HCT116 (cell line): ENCODE data around the gene PSTPIP2. TPM values are rescaled to one million over a fixed set of nuclear protein-coding genes. Genes with fewer than 3 reads are reported as not detected.

ENCODE experiments used
- ATAC-seq: fragments of 200-7000 bp; cut with Tn5 transposase; 2 replicates; pipeline ENCODE4 v1.9.1; 2020; ENCODE audit warnings: mild to moderate bottlenecking, moderate library complexity
- BruUV-seq: library from RNA; stranded (reverse); fragments of 400-500 nt; replicated peaks from 2 replicates; lab custom pipeline; 2021; lab: Mats Ljungman, UMichigan
- CTCF ChIA-PET: fragments of 300-600 bp; sonication (Branson Sonifier 250); formaldehyde crosslinking; loops from one replicate; lab custom pipeline; 2021; ENCODE audit warnings: antibody characterized with exemption; lab: Charles Lee
- POLR2A ChIA-PET: fragments of 300-600, 350-600 bp; sonication (Branson Sonifier 250); formaldehyde crosslinking; loops from one replicate; lab custom pipeline; 2021; ENCODE audit warnings: antibody characterized with exemption; lab: Charles Lee
- RAD21 ChIA-PET, 2 experiments: fragments of 300-600 bp; sonication (Branson Sonifier 250); formaldehyde crosslinking; loops; one replicate each; lab custom pipeline; 2023; ENCODE audit warnings: low total read pairs in 2 of 2; ENCODE audit not compliant: uncharacterized antibody in 2 of 2, unreplicated experiment in 2 of 2, low non-redundant PET in 1 of 2; lab: Charles Lee
- DNase-seq: peaks from one replicate; pipeline ENCODE4 v3.0.0-alpha.2; 2010; ENCODE audit warnings: low read depth, low spot score
- H2AFZ ChIP-seq: fragments of 200-600 bp; shearing (Covaris generic), sonication (generic); 2 replicates; pipeline ENCODE4 v1.6.1; 2017; ENCODE audit warnings: low read depth, mixed run types, mixed read lengths, antibody characterized with exemption, low read length; ENCODE audit not compliant: poor library complexity, severe bottlenecking
- H3K27ac ChIP-seq: 2 replicates; pipeline ENCODE4 v1.5.1; 2012; ENCODE audit warnings: low read depth, low read length
- H3K27me3 ChIP-seq: fragments of 200-600 bp; sonication (generic); 2 replicates; pipeline ENCODE4 v1.6.1; 2016; ENCODE audit warnings: mixed run types, low read length, mixed read lengths; ENCODE audit not compliant: insufficient read depth
- H3K36me3 ChIP-seq, 2 experiments: fragments of 200-500 bp in 1 of 2; fragments of 200-600 bp in 1 of 2; sonication (Bioruptor generic) in 1 of 2; sonication (generic) in 1 of 2; 2 replicates each; pipeline versions ENCODE4 v1.5.1 to v1.6.1; 2014 to 2016; ENCODE audit warnings: low read length in 2 of 2, inconsistent platforms in 1 of 2, mixed read lengths in 1 of 2, mixed run types in 1 of 2; ENCODE audit not compliant: insufficient read depth in 2 of 2, control insufficient read depth in 1 of 2
- H3K4me1 ChIP-seq, 2 experiments: fragments of 200-600 bp in 1 of 2; sonication (generic) in 1 of 2; 2 replicates each; pipeline versions ENCODE4 v1.5.1 to v1.6.1; 2012 to 2017; ENCODE audit warnings: low read length in 2 of 2, inconsistent platforms in 1 of 2, mild to moderate bottlenecking in 1 of 2, mixed read lengths in 1 of 2, mixed run types in 1 of 2, moderate library complexity in 1 of 2; ENCODE audit not compliant: insufficient read depth in 2 of 2, control insufficient read depth in 1 of 2
- H3K4me2 ChIP-seq: fragments of 200-600 bp; sonication (generic); 2 replicates; pipeline ENCODE4 v1.6.1; 2017; ENCODE audit warnings: mixed run types, low read length, mixed read lengths
- H3K4me3 ChIP-seq, 2 experiments: fragments of 200-600 bp in 1 of 2; sonication (generic) in 1 of 2; replicated peaks in 1 of 2; 2 replicates each; pipeline ENCODE4 v1.5.1; 2011 to 2016; ENCODE audit warnings: low read length in 2 of 2, control low read depth in 1 of 2, low read depth in 1 of 2, mild to moderate bottlenecking in 1 of 2, mixed read lengths in 1 of 2, mixed run types in 1 of 2
- H3K79me2 ChIP-seq: fragments of 200-600 bp; sonication (generic); 2 replicates; pipeline ENCODE4 v1.6.1; 2017; ENCODE audit warnings: mild to moderate bottlenecking, mixed run types, low read length, moderate library complexity, mixed read lengths; ENCODE audit not compliant: insufficient read depth
- H3K9ac ChIP-seq: fragments of 200-600 bp; sonication (generic); 2 replicates; pipeline ENCODE4 v1.6.1; 2016; ENCODE audit warnings: low read length, mixed read lengths
- H3K9me2 ChIP-seq: fragments of 200-600 bp; sonication (generic), shearing (Covaris generic); 2 replicates; pipeline ENCODE4 v1.6.1; 2017; ENCODE audit warnings: mixed run types, mild to moderate bottlenecking, moderate library complexity; ENCODE audit not compliant: insufficient read depth
- H3K9me3 ChIP-seq, 2 experiments: fragments of 200-500 bp in 1 of 2; fragments of 200-600 bp in 1 of 2; sonication (Bioruptor generic) in 1 of 2; sonication (generic) in 1 of 2; 2 replicates each; pipeline ENCODE4 v1.6.1; 2014 to 2017; ENCODE audit warnings: low read length in 2 of 2, mixed read lengths in 2 of 2, inconsistent platforms in 1 of 2, low read depth in 1 of 2, mild to moderate bottlenecking in 1 of 2, mixed run types in 1 of 2, moderate library complexity in 1 of 2; ENCODE audit not compliant: control insufficient read depth in 1 of 2, insufficient read depth in 1 of 2
- H4K20me1 ChIP-seq: fragments of 200-600 bp; sonication (generic), shearing (Covaris generic); 2 replicates; pipeline ENCODE4 v1.6.1; 2017; ENCODE audit warnings: mixed run types, mild to moderate bottlenecking, moderate library complexity; ENCODE audit not compliant: insufficient read depth
- ATF3 ChIP-seq: IDR thresholded peaks from 2 replicates; pipeline ENCODE4 v1.6.1; 2012
- CBX3 ChIP-seq: IDR thresholded peaks from 2 replicates; pipeline ENCODE4 v1.6.1; 2012; ENCODE audit warnings: low read depth
- CTCF ChIP-seq, 3 experiments: fragments of 200-600 bp in 1 of 3; sonication (generic) in 1 of 3; IDR thresholded peaks in 2 of 3; conservative IDR thresholded peaks in 1 of 3; 2 replicates each; pipeline ENCODE4 v1.5.1; 2012 to 2017; ENCODE audit warnings: low read depth in 2 of 3, low read length in 2 of 3, antibody characterized with exemption in 1 of 3, borderline replicate concordance in 1 of 3, control low read depth in 1 of 3, mild to moderate bottlenecking in 1 of 3, mixed read lengths in 1 of 3, mixed run types in 1 of 3, moderate library complexity in 1 of 3; ENCODE audit not compliant: insufficient read depth in 1 of 3
- EGR1 ChIP-seq: IDR thresholded peaks from 2 replicates; pipeline ENCODE4 v1.6.1; 2012; ENCODE audit warnings: low read depth
- REST ChIP-seq: IDR thresholded peaks from 2 replicates; pipeline ENCODE4 v1.6.1; 2012; ENCODE audit warnings: low read depth
- SP1 ChIP-seq: IDR thresholded peaks from 2 replicates; pipeline ENCODE4 v1.6.1; 2012; ENCODE audit warnings: low read depth
- TCF7L2 ChIP-seq: IDR thresholded peaks from 2 replicates; pipeline ENCODE4 v1.7.0; 2011; ENCODE audit warnings: borderline replicate concordance, inconsistent platforms; ENCODE audit not compliant: insufficient read depth, insufficient read length; ENCODE audit errors: extremely low read depth
- YY1 ChIP-seq: IDR thresholded peaks from 2 replicates; pipeline ENCODE4 v1.6.1; 2011; ENCODE audit warnings: low read length, low read depth, moderate library complexity, mild to moderate bottlenecking; ENCODE audit not compliant: insufficient replicate concordance; ENCODE audit errors: extremely low read depth
- ZBTB33 ChIP-seq: IDR thresholded peaks from 2 replicates; pipeline ENCODE4 v1.6.1; 2011; ENCODE audit warnings: mild to moderate bottlenecking, low read length, moderate library complexity; ENCODE audit not compliant: insufficient replicate concordance; ENCODE audit errors: extremely low read depth
- ZFX ChIP-seq: fragments of 450-650 bp; IDR thresholded peaks from 2 replicates; pipeline ENCODE4 v1.6.1; 2017
- intact Hi-C: fragments of 100-400 bp; cut with micrococcal nuclease; formaldehyde crosslinking; loops from 2 replicates; pipeline ENCODE4 v1.10.0; 2022
- total RNA-seq: library from RNA; stranded (reverse); gene quantifications from one replicate; pipeline ENCODE4 v1.2.1, GENCODE V29; 2021; ENCODE audit not compliant: unreplicated experiment

PSTPIP2 gene
- total RNA-seq, 1 experiment from 2014 or later, result 20.0 TPM

GRCh38 chr18:46072959-46073358, 899 bp upstream of the PSTPIP2 start:
- RAD21 ChIA-PET, result interaction anchor here in 1 of 2 experiments (1.1 to 1.6 kb wide), 2 partner anchors 98 to 148 kb away, joined by 3 to 5 read pairs; no protein-coding TSS in a partner anchor
- H3K4me1 ChIP-seq, result peaks cover 18 to 40% of the 10 kb centered on the region in 2 experiments
- peak overlapping the region in 1 of 2 experiments; percentile 78; a peak in 1 of 4 replicates for H3K4me3 ChIP-seq
- H3K27ac ChIP-seq, result no peak overlapping the region
- H3K9ac ChIP-seq, result no peak overlapping the region
- TF ChIP-seq TCF7L2 (no peak), ZFX (no peak), CBX3 (no peak), SP1 (no peak), CTCF (IDR thresholded peaks at IDR 0.05 in 2 of 3, conservative IDR thresholded peaks at IDR 0.05 in 1 of 3; ENCODE audit: borderline replicate concordance in 1 of 3, insufficient read depth in 1 of 3, low read depth in 2 of 3, low read length in 2 of 3) (no peak), ATF3 (no peak), EGR1 (no peak), ZBTB33 (no peak), REST (no peak), YY1 (no peak)
- intact Hi-C loops, result loop anchor here (1.0 to 5.0 kb wide), 4 partner anchors 98 to 408 kb away; no protein-coding TSS in a partner anchor
- H3K4me2 ChIP-seq, result peak overlapping the region; percentile 82
- no peaks in the 10 kb centered on the region for H3K9me2 ChIP-seq
- POLR2A ChIA-PET, result no interaction called here
- DNase-seq (no peak), ATAC-seq (no peak)
- peaks cover 19% of the 10 kb centered on the region; the same call in 1 of the 2 replicates for H3K79me2 ChIP-seq
- no TSS peak for BruUV-seq
- no peaks in the 10 kb centered on the region for H3K27me3 ChIP-seq
- CTCF ChIA-PET, result interaction anchor here (1.0 to 2.1 kb wide), 12 partner anchors 10 to 407 kb away, joined by 3 to 32 read pairs (median 4); no protein-coding TSS in a partner anchor
- no peaks in the 10 kb centered on the region for H4K20me1 ChIP-seq
- H3K36me3 ChIP-seq, result peaks cover 0 to 5% of the 10 kb centered on the region in 2 experiments; a peak in 1 of 4 replicates
- no peak overlapping the region for H2AFZ ChIP-seq
- no peaks in the 10 kb centered on the region for H3K9me3 ChIP-seq
